NCI-H128 (cell line): ENCODE results near the gene KCTD15.

Experiments
- DNase-seq: peaks from one replicate; lab custom pipeline; 2025; ENCODE audit not compliant: unreplicated experiment; lab: John Stamatoyannopoulos, UW

Gene KCTD15

DNA sequence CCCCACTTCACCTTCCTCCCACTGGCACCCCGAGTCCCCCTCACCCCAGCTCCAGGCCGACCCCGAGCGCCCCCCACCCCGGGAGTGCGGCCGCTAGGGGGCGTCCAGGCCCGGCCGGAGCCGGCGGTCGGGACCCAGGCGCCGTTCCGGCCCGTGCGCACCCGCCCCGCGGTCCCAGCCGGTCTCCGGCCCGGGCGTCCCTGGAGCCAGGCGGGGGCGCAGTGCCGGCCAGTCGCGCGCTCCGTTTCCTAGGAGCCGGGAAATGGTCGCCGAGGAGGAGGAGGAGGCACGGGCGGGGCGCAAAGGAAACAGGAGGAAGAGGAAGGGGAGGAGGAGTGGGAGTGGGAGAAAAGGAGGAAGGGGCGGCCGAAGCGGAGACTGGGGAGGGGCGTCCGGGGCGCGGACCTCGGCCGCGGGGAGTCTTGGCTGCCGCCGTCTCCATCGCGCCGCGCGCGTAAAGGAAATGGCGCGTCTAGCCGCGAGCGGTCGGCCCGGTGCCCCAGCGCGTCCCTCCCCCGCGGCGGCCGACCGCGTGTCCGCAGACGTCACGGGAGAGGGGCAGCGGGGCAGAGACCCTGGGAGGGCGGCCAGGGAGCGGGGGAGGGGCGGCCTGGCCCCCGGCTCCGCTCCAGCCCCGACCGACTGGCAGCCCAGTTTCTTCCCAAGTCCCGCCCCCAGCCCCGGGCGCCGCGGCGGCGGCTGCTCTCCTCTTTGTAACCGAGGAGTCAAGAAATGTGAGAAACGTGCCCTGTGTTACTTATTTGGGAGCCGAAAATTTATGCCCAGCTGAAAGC is 1.1 kb upstream of the KCTD15 start:
- no peak for DNase-seq

GRCh38 chr19:33797802-33798671 is 1.4 kb downstream of the KCTD15 start:
- no peak for DNase-seq

GRCh38 chr19:33798681-33799111 is 2.0 kb downstream of the KCTD15 start:
- DNase-seq = no peak

DNA sequence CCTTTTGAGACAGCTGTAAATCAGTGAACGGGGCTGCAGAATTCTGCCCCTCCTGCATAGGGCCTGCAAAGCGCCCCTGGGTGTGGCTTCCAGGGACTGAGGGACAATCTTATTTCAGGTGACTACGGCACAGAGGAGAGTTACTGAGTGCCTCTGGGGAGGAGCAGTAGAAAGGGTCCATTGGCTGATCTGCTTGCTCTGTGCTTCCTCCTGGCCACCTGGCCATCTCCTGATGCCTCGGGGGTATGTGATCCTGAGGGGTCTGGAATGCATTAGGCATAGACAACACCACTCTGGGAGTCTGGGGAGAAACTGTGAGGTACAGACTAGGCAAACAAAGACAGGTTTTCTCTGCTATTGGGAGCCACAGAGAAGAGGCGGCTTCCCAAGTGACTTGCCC is 2.8 kb downstream of the KCTD15 start:
- DNase-seq = no peak

DNA sequence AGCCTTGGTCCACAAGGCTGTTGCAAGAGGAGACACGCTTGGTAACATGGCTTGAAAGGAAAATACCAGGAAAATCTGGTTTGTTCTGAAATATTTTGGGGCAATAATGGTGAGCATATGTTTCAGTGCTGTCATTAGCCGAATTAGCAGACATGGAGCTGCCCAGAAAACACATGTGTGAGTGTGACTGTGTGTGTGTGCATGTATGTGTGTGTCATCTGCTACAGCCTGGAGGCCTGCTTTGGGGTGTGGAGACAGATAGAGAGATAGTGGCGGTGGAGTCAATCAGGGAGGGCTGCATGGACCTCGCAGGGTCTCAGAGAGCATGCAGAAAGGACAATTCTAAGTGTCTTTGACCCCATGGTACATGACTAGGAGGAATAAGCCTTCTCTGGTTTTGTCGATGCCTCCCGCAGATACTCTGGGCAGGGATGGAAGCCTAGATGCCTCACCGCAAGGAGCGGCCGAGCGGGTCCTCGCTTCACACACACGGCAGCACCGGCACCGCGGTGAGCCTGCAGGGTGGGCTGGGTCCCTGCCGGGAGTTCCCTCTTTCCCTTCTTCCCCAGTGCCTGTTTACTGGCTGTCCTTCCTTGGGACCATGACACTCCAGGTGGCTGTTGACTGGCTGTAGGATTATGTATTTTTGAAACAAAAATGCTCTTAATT is 3.5 kb downstream of the KCTD15 start:
- DNase-seq = no peak

DNA sequence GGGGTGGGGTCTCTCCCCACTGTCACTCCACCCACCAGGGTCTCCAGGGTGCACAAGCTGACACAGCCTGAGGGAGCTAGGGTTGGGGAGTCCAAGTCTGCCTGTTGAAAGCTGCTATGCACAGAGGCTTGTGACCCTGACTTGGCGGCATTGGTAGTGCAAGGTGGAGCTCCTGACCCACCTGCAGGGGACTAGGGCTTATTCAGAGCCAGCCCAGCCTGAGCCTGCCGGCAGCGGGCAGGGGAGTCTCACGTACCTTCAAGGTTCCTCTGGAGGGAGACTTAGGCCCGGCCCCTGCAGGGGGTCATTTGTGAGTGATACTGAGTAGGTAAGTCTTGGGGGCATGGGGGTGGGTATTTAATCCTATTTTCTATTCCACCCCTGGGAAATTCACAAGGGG is 4.7 kb downstream of the KCTD15 start:
- DNase-seq = no peak

- no peak for DNase-seq
Measured at GRCh38 chr19:33802001-33802400, 5.3 kb downstream of the KCTD15 start.

- DNase-seq = no peak
Measured at GRCh38 chr19:33802801-33803200, 6.1 kb downstream of the KCTD15 start.

DNA sequence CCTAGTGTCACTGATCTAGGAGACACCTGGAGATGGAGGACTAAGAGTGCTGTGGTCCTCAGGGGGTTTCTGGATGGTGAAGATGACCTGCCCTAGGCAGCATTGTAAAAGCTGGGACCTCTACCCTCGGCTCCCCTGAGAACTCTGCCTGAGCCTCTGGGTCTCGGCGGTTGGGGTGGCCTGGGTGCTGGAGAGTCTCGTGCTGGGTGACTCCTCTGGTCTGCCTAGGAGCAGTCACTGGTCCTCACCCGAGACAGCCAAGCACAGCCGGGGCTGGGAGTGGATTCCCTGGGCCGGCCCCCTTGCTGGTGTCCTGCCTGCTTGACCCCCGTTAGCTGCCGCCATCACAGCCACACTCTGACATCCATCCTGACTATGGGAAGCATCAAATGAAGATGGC is 6.7 kb downstream of the KCTD15 start:
- no peak for DNase-seq

DNA sequence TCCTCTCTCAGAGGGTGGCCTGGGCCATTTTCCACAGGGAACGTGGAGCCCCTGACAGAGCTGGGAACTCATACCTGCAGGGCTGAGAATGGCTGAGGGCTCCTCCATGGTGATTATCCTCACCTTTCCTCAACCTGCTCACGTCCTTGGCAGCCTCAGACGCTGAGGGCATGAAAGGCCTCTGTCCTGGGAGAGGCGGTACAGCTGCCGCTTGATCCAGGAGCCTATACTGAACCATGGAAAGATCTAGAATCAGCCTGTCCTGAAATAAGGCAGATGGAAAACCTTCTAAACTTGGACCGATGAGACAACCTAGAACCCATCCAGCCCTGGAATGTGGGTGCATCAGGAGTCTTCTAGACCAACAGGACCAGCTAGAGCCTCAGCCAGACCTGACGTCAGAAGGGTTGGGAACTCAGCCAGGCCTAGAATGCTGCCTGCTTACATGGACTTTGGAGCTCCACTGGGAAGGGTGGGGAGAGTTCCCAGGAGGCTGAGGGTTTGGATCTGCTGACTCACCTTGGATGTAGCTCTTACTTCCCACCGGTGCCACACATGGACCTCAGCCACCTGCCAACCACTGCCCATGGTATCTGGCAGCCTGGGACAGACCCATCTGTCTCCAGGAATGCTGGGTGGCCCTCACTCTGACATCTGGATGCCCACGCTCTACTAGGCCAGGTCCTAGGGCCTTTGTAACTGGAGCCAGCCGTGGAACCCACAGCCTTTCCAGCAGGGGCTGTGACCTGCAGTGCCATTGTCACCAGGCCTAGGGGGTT is 7.5 kb downstream of the KCTD15 start:
- DNase-seq = no peak

DNA sequence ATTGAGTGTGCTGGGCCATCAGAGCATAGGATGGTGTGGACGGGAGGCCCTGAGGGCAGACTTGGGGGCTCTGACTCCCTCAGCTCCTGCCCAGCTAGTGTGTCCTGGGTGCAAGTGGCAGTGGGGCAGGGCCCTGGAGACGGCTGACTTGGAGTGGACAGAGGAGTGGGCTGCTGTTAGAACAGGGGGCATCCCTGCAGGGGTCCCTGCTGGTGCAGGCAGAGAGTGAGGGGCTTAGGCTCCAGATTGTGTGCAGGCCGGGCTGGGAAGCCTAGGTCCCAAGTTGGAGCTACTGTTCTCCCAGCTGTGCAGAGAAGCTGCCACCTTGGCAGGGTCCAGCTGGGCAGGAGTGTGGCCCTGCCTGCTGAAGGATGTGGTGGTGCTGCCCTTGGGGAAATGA is 8.6 kb downstream of the KCTD15 start:
- no peak for DNase-seq

DNA sequence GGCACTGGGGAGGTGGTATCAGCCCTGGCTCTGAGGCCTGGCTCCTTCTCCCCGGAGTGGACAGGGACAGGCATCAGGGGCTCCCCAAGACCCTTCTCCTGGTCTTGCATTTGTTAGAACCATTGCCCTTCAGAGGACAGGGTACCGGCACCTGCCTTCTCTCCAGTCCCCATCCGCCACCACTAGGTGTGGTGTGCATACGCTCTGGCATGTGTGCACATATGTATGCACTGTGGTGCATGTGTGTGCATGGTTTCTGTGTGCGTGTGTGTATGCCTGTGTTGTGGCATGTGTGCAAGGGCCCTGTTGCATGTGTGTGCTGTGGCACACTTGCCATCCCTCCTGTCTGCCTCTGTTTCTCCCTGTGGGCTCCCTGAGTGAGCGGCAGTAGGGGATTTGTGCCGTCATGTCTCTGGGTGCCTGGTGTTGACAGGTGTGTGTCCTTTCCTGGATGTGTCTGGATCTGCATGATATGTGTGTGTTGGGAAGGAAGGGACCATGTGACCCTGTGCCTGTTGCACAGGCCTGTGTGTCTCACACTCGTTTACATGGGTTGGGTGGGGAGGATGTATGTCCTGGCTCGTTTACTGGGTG is 9.3 kb downstream of the KCTD15 start:
- no peak for DNase-seq

GRCh38 chr19:33806434-33806881 is 9.8 kb downstream of the KCTD15 start:
- no peak for DNase-seq

DNA sequence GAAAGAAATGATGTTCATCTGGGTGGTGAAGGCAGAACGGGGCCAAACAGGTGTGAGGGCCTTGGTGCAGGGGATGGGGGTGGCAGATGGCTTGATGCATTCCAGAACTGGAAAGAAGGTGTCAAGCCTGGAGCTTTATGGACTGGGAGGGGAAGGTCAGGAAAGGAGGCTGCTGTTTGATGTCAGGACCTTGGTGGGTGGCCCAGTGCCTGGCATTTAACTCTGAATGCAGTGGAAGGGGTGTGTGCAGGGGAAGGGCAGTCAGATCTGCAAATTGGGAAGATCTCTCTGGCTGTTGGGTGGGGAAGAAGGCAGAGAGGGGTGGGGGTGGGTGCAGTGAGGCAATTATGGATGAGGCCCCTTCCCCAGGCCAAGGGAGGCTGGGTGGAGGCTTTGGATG is 11.7 kb downstream of the KCTD15 start:
- DNase-seq = no peak

DNA sequence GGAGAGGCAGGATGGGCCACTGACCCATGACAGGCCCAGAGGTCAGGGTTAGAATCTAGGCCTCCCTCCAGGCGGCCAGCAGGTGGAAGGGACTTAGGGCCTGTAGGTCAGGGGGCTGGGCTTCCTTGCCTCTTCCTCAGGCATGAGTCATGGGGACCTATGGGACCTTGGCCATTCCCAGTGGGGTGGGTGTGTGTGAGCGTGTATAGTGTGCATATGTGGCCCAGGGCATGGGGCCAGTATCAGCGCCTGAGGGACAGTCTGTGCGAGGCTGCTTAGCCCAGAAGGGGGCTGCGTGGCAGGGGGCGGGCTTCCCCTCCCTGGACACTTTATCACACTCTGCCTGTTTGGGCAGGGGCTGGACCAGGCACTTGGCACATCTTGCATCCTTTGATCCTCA is 13.3 kb downstream of the KCTD15 start:
- DNase-seq = no peak

- no peak for DNase-seq
Measured at GRCh38 chr19:33810821-33811220, 14.2 kb downstream of the KCTD15 start.

DNA sequence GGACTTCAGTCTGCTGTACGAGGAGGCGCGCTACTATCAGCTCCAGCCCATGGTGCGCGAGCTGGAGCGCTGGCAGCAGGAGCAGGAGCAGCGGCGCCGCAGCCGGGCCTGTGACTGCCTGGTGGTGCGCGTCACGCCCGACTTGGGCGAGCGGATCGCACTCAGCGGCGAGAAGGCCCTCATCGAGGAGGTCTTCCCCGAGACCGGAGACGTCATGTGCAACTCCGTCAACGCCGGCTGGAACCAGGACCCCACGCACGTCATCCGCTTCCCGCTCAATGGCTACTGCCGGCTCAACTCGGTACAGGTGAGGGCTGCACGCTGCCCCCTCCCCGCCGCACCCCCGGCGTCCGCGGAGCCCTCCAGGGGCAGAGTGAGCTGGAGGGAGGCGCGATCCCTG is 14.6 kb downstream of the KCTD15 start:
- no peak for DNase-seq

DNA sequence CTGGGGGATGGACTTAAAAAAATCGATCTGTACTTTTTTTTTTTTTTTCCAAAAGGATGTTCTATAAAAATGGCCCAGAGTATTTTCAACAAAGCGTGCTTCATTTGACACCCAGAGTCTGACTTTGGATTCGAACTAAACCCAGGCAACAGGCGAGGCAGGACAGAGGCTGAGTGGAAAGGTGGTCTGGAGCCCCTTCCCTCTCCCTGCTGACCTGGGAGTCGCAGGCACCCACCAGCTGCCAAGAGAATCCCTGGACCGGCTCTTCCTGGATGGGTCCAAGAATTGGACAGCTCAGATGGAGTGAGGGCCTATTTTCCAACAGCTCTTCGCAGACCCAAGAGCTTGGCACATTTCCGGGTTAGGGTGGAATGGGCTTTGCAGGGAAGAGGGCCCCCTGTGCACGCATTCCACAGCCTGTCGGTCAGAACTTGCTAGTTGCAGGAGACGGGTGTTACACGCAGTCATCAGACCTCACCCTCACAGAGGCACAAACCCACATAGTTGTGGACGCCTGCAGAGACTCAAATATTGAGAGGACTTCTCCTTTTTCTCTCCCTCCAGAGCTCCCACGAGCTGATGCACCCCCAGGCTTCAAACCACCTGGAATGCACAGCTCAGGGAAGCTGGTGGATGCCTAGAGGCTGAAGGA is 15.2 kb downstream of the KCTD15 start:
- no peak for DNase-seq

DNA sequence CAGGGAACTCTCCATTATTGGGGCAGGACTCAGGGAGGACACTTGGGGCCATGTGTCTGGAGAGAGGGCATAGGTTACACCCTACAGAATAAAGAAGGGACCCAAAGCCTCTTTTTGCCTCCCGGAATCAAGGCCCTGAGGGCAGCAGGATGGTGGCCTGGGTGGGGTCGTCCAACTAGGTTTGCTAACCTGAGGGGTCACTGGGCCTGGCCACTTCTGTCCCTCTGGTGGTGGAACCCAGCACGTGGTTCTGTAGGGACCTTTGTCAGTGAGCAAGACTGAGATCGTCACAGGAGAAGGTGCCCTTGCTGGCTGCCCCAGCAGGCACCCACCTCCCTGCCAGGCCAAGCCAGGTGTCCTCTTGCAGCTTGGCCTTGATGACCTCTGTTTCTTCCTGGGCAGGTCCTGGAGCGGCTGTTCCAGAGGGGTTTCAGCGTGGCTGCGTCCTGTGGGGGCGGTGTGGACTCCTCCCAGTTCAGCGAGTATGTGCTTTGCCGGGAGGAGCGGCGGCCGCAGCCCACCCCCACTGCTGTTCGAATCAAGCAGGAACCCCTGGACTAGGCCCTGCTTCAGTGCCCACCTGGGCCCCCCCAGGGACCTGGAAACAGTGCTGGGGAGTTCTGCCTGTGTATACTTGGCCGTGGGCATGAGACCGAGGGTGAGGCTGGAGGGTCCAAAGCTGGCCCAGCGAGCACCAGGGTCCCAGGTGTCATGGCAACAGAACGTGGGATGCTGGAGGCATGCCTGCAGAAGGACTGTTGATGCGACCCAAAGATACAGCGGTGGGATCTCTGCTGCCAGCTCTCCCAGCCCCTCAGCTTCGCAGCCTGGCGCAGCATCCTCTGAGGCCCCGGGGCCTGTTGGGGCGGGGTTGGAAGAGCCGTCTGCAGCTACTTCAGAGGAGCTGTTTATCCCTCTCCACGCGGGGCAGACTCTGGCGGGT is 16.0 kb downstream of the KCTD15 start:
- DNase-seq = no peak
